GM18520 (cell line): ENCODE results near the gene CHCHD3.

ENCODE experiments used
- ATAC-seq: cut with Tn5 transposase; IDR thresholded peaks from one replicate; pipeline ENCODE4 v1.9.1; 2021; ENCODE audit not compliant: unreplicated experiment

The CHCHD3 gene

DNA sequence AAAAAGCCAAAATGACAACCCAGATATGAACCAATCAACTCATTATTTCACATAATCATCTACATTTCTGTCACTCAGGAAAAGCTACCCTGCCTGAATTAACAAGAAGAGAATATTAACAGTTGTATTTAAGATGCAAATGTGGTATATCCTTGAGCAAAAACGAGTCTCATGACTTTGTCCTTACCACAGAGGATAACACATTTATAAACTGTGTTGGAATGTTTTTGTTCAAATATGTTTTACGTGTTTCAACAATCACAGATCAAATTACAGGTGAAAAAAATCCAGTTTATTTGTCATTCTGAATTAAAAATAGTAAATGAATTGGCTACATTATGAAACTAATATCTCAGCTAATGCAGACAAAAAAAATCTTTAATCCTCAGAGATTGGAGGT, 34.6 kb downstream of the CHCHD3 start:
- no peak for ATAC-seq

DNA sequence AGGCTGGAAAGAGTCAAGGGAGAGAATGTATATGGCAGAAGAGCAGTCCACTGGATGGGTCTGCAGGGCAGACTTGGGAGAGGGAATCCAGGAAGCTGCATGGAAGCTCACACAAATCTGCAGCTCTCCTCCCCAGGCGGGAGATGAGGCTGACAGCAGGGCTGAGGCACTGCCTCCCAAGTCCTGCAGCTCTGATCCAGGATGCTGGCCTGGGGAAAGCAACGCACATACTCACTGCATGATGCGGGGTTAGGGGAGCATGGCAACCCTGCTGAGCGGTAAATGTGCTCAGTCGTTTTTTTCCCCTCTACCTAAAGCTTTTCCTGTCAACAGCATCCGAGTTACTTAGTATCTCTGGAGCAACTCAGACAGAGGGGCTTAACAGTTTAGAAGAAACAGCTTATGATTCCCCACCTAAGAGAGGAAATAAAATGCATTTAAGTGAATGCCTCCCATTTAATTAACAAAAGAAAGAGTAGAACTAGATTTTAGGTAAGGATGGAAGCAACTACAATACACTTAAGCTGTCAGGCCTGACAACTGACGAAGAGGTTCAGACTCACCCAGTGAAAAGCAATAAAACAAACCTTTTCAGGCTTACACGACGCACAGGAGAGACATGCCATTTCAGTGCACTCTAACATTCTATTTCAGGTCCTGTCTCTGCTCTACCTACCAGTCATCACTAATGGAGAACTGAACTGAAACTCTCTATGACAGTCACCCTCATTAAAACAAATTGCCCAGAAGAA, 37.0 kb downstream of the CHCHD3 start:
- no peak for ATAC-seq

DNA sequence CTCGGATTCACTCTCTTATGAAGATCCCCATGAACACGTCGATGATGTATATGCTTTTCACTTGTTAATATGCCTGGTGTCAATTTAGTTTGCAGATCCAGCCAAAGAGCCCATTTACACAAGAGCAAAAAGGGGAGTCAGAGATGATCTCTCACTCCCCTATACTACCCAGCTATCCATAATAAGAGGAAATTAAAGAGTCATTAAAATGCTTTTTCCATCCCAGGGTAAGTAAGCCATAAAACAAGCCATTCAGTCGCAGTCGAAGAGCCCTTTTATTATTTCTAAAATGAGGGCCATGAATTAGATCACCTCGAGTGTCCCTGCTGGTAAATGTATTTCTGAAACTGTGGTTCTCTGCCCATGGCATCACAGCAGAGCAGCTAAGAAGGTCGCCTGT, 41.2 kb downstream of the CHCHD3 start:
- no peak for ATAC-seq

DNA sequence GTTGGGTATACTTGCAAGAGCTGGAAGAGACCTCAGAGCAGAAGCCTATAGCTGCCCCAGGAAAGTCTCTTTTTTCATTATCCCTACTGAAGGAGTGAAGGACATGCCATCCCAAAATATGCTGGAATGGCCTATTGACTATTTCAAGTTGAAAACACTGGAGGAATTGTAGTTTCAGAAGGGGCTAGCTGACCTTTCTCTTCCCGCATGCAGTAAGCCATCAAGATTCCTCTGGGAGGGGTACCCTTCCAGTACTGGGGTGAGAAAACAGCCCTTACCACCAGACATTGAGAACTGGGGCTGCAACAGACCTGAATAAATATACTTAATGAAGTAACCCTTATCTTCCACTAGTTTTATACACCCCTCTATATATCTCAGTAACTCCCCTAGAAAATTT, 41.7 kb downstream of the CHCHD3 start:
- no peak for ATAC-seq

DNA sequence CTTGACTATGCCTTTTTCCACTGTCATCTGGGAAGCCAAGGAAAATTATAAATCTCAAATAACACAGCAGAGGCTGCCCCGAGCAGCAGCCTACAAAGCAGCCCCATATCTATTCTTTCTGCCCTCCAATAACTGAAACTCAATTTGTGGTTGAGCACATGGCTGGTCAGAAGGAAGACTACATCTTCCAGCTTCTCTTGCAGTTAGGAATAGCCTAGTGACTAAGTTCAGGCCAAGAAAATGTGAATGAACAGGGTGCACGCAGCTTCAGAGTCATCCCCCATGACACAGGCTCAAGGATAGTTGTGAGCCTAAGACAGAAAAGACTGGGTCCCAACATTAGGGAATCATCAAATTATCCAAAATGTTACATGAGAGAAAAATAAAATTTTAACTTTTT, 42.3 kb downstream of the CHCHD3 start:
- no peak for ATAC-seq

DNA sequence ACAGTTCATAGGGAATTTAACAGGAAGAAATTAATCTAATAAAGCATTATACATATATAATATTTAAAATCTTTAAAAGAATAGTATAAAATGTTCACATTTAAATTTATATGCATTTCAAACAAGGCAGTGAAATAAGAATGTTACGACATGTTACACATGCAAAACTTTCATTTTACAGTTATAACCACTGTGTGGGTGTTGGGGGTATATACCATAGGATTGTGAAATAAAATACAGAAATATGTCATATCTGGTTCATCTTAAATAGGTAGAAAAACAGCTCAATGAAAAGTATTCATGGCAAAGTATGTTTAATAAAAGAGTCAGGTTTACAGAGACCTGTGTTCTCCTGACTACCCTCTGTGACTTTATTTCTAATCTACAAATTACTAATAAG, 45.6 kb downstream of the CHCHD3 start:
- no peak for ATAC-seq

DNA sequence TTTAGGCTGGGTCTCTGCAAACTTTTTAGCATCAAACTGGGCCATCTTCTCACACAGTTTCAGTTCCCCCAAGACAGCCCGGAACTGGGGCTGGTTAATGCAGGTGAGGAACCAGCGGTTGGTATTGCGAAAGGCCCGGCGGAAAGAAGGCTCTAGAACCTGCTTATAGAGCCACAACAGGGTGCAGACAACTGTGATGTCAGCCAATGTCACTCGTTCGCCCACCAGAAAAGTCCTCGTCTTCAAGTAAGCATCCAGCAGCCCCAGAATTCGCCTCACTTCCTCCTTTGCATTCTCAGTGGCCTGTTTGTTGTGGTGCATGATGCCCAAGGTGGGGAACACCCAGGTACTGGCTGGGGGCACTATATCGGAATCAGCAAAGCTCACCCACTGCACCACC, 46.6 kb downstream of the CHCHD3 start:
- peak; percentile 59 for ATAC-seq

DNA sequence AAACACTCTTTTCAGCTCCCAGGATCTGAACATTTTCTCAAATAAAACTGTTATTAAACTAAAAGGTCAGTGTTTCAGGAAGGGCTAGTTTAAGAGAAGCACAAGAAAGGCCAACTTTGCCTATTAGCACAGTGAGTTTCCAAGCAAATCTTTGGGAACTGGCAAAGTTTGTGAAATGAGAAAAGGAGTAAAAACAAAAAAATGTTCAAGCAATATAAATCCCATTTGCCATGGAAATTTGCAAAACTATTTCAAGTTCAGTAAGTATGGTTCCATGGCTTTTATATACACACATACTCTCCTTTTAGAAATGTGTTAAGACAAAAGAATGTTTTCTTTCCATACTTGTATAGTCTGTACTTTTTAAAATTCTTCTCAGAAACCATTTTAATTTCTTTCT, 51.5 kb downstream of the CHCHD3 start:
- ATAC-seq: no peak

DNA sequence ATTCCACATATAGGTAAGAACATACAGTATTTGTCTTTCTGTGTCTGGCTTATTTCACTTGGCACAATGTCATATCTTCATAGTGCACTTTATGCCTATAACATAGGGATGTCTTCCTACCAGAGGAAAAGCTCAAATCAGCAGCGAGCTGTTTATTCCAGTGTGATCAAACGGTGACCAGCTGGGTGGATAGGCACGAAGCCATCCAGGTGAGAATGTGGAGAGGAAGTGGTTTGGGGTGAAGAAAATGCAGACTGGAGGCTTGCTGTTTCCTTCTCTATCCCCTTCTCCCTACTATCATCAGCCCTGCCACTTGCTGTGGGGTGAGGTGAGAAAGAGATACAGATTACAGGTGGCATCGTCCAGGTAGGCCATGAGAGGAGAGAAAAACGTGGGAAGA, 52.4 kb downstream of the CHCHD3 start:
- ATAC-seq: no peak

DNA sequence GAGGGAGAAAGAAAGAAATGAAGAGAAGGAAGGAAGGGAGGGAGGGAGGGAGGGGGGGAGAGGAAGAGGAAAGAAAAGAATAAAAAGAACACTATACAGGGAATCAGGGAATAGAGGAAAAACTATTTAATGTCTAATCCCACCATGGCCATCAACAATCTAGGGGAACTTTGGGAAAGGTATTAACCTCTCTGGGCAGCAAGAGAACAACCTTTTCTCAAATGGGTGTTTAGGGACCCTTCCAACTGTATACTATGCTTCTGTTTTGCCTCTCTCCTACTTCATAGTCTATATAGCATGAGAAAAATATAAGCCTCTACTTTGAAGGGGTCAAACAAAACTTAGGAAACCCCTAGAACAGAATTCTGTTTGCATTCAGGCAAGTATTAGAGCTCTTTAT, 54.5 kb downstream of the CHCHD3 start:
- ATAC-seq: no peak

DNA sequence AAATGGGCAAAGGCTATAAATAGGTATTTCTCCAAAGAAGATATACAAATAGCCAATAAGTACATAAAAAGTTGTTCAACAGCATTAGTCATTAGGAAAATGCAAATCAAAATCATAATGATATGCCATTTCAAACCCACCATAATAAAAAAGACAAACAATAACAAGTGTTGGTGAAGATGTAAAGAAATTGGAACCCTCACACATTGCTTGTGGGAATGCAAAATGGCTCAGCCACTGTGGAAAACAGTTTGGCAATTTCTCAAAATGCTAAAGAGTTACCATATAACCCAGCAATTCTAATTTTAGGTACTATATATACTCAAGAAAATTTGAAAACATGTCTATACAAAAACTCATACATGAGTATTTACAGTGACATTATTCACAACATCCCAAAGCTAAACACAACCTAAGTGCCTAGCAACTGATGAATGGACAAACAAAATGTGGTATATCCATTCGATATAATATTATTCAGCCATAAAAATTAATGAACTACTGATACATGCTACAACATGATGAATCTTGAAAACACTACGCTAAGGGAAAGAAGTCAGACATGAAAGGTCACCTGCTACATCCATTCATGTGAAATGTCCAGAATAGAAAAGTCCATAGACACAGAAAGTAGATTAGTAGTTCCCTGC, 55.6 kb downstream of the CHCHD3 start:
- ATAC-seq: no peak

DNA sequence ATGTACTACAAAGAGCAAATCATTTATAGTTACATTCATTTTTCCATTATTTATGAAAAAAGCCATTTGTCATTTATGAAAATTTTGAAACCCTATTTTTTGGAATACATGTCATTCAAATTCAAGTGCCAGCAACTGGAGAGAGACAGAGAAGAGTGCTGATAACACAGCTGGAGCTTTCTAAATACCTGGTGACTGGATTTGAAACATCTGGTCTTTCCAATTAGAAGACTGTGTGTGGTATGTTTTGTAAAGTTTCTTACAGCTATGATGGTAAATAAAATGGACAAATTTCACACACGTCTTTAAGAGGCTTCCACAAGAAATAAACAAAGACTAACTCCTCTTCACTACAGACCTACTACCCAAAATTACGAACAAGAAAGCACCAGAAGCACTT, 56.8 kb downstream of the CHCHD3 start:
- no peak for ATAC-seq

DNA sequence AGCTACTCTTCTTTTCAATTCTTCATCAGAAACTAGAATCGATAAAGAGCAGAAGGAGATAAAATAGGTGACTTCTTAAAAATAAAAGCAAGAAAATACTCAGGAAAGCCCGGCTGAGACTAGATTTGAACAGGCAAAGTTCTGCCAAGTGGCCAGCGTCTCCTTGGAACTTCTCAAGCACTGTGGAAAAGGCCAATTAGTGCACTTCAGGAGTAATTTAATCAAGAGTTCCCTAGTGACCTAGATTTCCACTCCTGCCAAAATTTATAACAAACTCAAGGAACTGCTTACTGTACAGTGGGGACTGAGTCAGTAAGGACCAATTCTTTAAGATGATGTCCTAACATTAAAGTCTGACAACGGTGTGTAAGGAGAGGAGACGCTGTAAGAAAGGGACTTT, 57.3 kb downstream of the CHCHD3 start:
- ATAC-seq: no peak

DNA sequence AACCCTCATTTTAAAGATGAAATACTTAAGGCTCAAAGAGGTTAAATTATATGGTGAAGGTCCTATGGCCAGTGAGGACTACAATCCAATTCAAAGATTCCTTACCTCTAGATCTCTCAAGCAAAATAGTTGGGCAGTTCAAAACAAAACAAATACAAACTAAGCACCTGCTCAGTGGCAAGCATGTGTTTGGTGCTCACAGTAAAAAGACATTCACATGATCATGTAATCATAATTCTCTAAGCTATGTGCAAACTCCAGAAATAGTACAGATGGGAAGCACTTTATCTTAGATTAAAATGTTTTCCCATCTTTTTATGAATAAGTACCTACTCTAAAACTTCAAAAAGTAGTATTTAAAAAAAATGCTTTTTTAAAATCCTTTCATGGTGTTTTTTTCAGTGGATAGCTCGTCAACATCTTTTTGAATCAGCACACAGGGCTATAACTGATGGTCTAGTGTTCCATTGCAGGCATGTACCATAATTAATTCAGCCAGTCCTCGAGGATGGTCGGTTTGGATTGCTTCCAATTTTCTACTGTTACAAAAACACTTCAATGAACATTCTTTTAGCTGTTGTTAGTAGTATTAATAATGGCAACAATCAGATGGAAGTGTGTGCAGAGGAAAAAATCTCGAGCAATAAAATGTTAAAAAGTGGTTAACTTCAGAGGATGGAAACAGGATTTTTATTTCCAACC, 58.4 kb downstream of the CHCHD3 start:
- ATAC-seq: no peak

DNA sequence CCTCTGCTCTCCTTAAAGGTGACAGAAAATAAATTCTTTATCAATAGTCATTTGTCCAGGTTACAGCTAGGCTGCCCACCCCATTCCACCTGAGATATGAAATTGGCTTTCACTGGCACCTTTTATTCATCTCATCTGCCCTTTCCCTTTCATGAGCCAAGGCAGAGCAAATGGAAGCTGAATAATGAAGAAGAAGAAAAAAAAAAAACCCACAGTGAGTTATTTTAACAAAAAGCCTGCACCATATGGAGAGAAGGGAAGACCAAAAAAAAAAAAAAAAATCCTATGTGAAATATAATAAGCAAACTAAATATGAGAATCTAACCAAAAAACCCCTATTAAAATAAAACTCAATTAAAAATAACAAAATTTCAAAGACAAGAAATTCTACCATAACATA, 59.2 kb downstream of the CHCHD3 start:
- ATAC-seq: no peak

DNA sequence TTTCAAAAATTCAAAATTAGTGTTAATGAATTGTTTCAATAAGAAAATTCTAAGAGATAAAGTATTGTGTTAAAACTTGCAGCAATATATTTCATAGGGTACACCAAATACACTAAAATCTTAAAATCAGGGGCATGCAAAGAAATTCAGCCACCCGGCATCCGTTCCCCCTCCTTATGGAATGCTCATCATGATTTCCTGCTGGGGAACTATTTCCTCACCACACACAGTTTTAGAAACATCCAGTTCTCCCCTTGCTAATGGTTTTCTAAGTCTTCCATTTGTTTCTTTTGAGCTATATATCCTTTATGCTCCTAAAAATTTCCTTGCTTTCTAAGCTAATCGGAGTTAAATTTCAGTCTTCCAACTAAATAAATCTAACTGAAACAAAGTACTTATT, 60.7 kb downstream of the CHCHD3 start:
- ATAC-seq: no peak

DNA sequence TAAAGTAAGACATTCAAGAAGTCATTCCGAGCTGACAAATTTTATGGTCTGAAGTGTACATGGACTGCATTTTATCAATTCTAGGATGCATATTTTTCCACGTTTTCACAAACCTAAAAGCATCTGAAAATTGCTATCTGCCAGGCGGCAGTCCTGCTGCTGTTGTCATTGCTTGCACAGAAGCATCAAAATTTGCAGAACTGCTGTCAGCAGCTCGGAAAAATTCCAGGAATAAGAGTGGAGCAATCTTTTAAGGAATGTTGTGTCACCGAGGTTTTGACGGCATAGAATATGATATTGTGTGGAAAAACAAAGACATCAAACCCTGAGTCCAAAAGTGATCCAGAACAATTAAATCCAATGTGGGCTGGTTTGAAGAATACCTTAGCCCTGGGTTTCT, 61.4 kb downstream of the CHCHD3 start:
- ATAC-seq: no peak

DNA sequence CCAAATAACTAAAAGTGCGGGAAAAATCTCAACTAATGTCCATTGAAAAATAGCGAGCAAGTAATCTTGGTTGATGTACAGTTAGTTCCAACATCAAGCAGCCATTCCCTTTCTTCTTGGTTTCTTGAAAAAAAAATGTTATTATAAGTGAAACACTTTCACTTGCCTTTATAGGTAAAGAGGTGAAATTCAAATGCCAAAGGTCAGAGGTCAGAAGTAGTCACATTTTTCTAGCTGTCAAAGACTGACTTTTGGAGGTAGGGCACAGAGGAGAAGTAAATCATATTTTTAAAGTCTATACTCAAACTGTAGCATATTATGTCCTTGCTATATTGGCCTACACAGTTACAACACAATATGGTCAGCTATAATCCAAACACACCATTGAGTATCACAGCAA, 62.3 kb downstream of the CHCHD3 start:
- ATAC-seq: no peak

DNA sequence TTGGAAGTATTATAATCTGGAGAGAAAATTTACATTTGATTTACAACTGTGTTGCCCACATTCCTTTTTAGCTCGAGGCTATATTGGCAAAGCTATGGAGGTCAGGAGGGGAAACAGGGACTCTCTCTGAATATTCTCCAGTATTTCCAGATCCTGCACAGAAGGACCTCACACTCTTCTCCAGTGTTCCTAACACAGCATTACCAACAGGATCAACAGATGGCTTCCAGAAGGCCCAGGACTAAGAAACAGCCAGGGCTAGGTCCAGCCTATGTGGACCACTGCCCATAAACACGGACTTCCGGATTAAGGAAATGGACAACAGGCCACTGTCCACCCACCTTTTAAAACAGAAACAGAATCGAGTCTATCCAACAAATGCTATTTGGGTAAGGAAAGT, 65.3 kb downstream of the CHCHD3 start:
- no peak for ATAC-seq

DNA sequence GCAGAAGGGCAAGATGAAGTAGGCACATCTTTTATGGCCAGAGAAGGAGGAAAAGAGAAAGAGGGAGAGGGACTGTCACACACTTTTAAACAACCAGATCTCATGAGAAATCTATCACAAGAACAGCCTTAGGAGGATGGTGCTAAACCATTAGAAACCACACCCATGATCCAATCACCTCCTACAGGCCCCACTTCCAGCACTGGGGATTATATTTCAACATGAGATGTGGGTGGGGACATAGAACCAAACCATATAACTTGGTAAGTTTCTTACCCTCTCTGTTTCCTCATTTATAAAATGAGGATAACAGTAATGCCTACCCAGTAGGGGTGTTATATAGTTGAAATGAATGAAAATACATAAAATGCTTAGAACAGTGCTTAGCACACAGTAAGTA, 66.0 kb downstream of the CHCHD3 start:
- no peak for ATAC-seq

DNA sequence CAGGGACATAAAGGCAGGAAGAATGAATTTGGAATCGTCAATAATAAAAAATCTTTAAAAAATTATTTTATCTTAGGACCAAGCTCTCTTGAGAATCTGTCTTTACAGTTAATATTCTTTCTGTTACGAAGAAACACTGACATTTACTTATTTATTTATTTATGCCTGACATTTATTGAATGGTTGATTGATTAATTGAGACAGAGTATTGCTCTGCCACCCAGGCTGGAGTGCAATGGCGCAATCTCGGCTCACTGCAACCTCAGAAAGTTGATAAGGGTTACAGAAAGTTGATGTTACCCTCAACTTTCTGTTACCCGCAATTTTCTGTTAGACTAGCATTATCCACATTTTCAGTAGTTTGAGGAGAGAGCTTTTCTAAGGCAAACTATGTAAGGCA, 70.1 kb downstream of the CHCHD3 start:
- ATAC-seq: no peak
